ENCODE results near the gene KIF5A. TPM values are rescaled to one million over a fixed set of nuclear protein-coding genes. Genes with fewer than 3 reads are reported as not detected.
A peak's percentile ranks its signal among the peaks of the same experiment; 100 is the strongest.

Gene KIF5A
- polyA plus RNA-seq, 3 donors, result 0.01 TPM; not detected in 2

- Histone ChIP-seq H3K4me2 (replicated peaks; ENCODE audit: extremely low read depth, low read length, poor library complexity, severe bottlenecking) (no peak overlapping the region), H3K36me3 (replicated peaks in 1 of 2; ENCODE audit: control insufficient read depth in 1 of 2, insufficient read depth in 2 of 2, low read length in 2 of 2) (peaks cover 27 to 64% of the 10 kb centered on the region in 2 donors), H3K27me3 (ENCODE audit: control insufficient read depth in 2 of 2, insufficient read depth in 2 of 2, low read length in 2 of 2) (no peaks in the 10 kb centered on the region), H3K9ac (ENCODE audit: insufficient read depth, low read length, poor library complexity, severe bottlenecking) (no peak overlapping the region), H3K79me2 (ENCODE audit: insufficient read depth, low read length) (peaks cover 24% of the 10 kb centered on the region), H3K4me3 (replicated peaks in 1 of 3; ENCODE audit: low read depth in 2 of 3, low read length in 3 of 3) (no peak overlapping the region), H3K27ac (ENCODE audit: low read depth in 1 of 2, low read length in 2 of 2) (no peak overlapping the region), H2AFZ (ENCODE audit: insufficient read depth, low read depth, low read length, poor library complexity, severe bottlenecking) (no peak overlapping the region), H3K4me1 (ENCODE audit: control insufficient read depth in 1 of 2, insufficient read depth in 2 of 2, low read length in 2 of 2) (peaks cover 14 to 22% of the 10 kb centered on the region in 2 donors), H4K20me1 (ENCODE audit: insufficient read depth, low read length) (peaks cover 19% of the 10 kb centered on the region), H3K9me3 (replicated peaks in 1 of 2; ENCODE audit: control insufficient read depth in 1 of 2, insufficient read depth in 1 of 2, low read length in 2 of 2) (no peaks in the 10 kb centered on the region)
- WGBS (ENCODE audit: insufficient coverage), result 100% methylated on average over 1 of the region's 2 CpGs
- Mint-ChIP-seq H3K9me3 (no peaks in the 10 kb centered on the region), H3K4me1 (peaks cover 27% of the 10 kb centered on the region), H3K27me3 (ENCODE audit: low read depth in 3 of 3) (peaks cover 0 to 1% (median 0%) of the 10 kb centered on the region in 3 donors), H3K36me3 (peaks cover 52 to 58% of the 10 kb centered on the region in 2 donors), H3K27ac (no peak overlapping the region), H3K4me3 (no peak overlapping the region)
- intact Hi-C loops (cut with micrococcal nuclease), result loop anchor here (10.0 kb wide), 2 partner anchors 67 to 213 kb away; partner anchors contain the start of genes ARHGAP9 (in 1 of the 2), CDK4 (in 1 of the 2) and MARCHF9 (in 1 of the 2)
- no peak for DNase-seq
- TF ChIP-seq CTCF (IDR thresholded peaks at IDR 0.05), result no peak
Measured at GRCh38 chr12:57541717-57542116, 8.1 kb upstream of the KIF5A start.

- H3K9me3 ChIP-seq (replicated peaks in 1 of 2; ENCODE audit: control insufficient read depth in 1 of 2, insufficient read depth in 1 of 2, low read length in 2 of 2), result no peaks in the 10 kb centered on the region
- Mint-ChIP-seq H3K27ac (peak overlapping the region in 1 of 7 donors; percentile 23), H3K4me3 (no peak overlapping the region), H3K9me3 (no peaks in the 10 kb centered on the region), H3K27me3 (ENCODE audit: low read depth in 3 of 3) (peaks cover 3 to 4% (median 3%) of the 10 kb centered on the region in 3 donors), H3K36me3 (peaks cover 42 to 46% of the 10 kb centered on the region in 2 donors), H3K4me1 (peaks cover 36% of the 10 kb centered on the region)
- H3K27ac ChIP-seq (ENCODE audit: low read depth in 1 of 2, low read length in 2 of 2), result no peak overlapping the region
- H3K36me3 ChIP-seq (replicated peaks in 1 of 2; ENCODE audit: control insufficient read depth in 1 of 2, insufficient read depth in 2 of 2, low read length in 2 of 2), result peaks cover 18 to 51% of the 10 kb centered on the region in 2 donors
- no peak overlapping the region for H3K4me2 ChIP-seq (replicated peaks; ENCODE audit: extremely low read depth, low read length, poor library complexity, severe bottlenecking)
- WGBS (ENCODE audit: insufficient coverage), result 12% methylated on average over 2 of the region's 2 CpGs
- intact Hi-C loops (cut with micrococcal nuclease), result loop anchor here (10.0 kb wide), 2 partner anchors 69 to 211 kb away; partner anchors contain the start of genes ARHGAP9 (in 1 of the 2), CDK4 (in 1 of the 2) and MARCHF9 (in 1 of the 2)
- H3K4me1 ChIP-seq (ENCODE audit: control insufficient read depth in 1 of 2, insufficient read depth in 2 of 2, low read length in 2 of 2), result peaks cover 14 to 31% of the 10 kb centered on the region in 2 donors
- no peak for TF ChIP-seq CTCF (IDR thresholded peaks at IDR 0.05)
- peaks cover 27% of the 10 kb centered on the region for H3K79me2 ChIP-seq (ENCODE audit: insufficient read depth, low read length)
- no peak overlapping the region for H2AFZ ChIP-seq (ENCODE audit: insufficient read depth, low read depth, low read length, poor library complexity, severe bottlenecking)
- H3K4me3 ChIP-seq (replicated peaks in 1 of 3; ENCODE audit: low read depth in 2 of 3, low read length in 3 of 3), result no peak overlapping the region
- H4K20me1 ChIP-seq (ENCODE audit: insufficient read depth, low read length), result peaks cover 19% of the 10 kb centered on the region
- H3K9ac ChIP-seq (ENCODE audit: insufficient read depth, low read length, poor library complexity, severe bottlenecking), result no peak overlapping the region
- H3K27me3 ChIP-seq (ENCODE audit: control insufficient read depth in 2 of 2, insufficient read depth in 2 of 2, low read length in 2 of 2), result peaks cover 4 to 5% of the 10 kb centered on the region in 2 donors
- no peak for DNase-seq
Measured at GRCh38 chr12:57543581-57543980, 6.3 kb upstream of the KIF5A start.

Data from CD14-positive monocyte (primary cell).